GM23338 (cell line): Measurements from ENCODE around the gene CTSF. TPM values are rescaled to one million over a fixed set of nuclear protein-coding genes. Genes with fewer than 3 reads are reported as not detected.

Experiments used
- ATAC-seq: fragments of 200-7000 bp; cut with Tn5 transposase; 3 replicates; pipeline ENCODE4 v1.9.1; 2020
- DNase-seq: peaks from one replicate; pipeline ENCODE4 v3.0.0-alpha.2; 2015; ENCODE audit warnings: low spot score
- H2AFZ ChIP-seq: fragments of 200-600 bp; sonication (generic); 2 replicates; pipeline ENCODE4 v1.8.0; 2016; ENCODE audit warnings: antibody characterized with exemption, mild to moderate bottlenecking, moderate library complexity
- H3F3A ChIP-seq: fragments of 200-600 bp; sonication (generic); replicated peaks from 2 replicates; pipeline ENCODE4 v1.8.0; 2017; ENCODE audit warnings: antibody characterized with exemption, mixed run types, low read depth
- H3K27ac ChIP-seq: fragments of 200-600 bp; sonication (generic); 2 replicates; pipeline ENCODE4 v1.6.1; 2016; ENCODE audit warnings: low read depth
- H3K27me3 ChIP-seq: fragments of 200-600 bp; sonication (generic); 2 replicates; pipeline ENCODE4 v1.8.0; 2016; ENCODE audit warnings: mild to moderate bottlenecking, mixed run types, moderate library complexity; ENCODE audit not compliant: insufficient read depth
- H3K36me3 ChIP-seq: fragments of 200-600 bp; sonication (generic); 2 replicates; pipeline ENCODE4 v1.8.0; 2016; ENCODE audit warnings: mild to moderate bottlenecking; ENCODE audit not compliant: insufficient read depth
- H3K4me1 ChIP-seq: fragments of 200-600 bp; sonication (generic); 2 replicates; pipeline ENCODE4 v1.8.0; 2016; ENCODE audit warnings: mild to moderate bottlenecking, moderate library complexity; ENCODE audit not compliant: insufficient read depth
- H3K4me2 ChIP-seq: fragments of 200-600 bp; sonication (generic); 2 replicates; pipeline ENCODE4 v1.7.1; 2017; ENCODE audit warnings: mixed run types
- H3K4me3 ChIP-seq: fragments of 200-600 bp; sonication (generic); 2 replicates; pipeline ENCODE4 v1.6.1; 2016; ENCODE audit warnings: mixed run types
- H3K79me2 ChIP-seq: fragments of 200-600 bp; sonication (generic); replicated peaks from 2 replicates; pipeline ENCODE4 v1.8.0; 2017; ENCODE audit warnings: mild to moderate bottlenecking; ENCODE audit not compliant: insufficient read depth
- H3K9me2 ChIP-seq: fragments of 200-600 bp; sonication (generic); 2 replicates; pipeline ENCODE4 v1.8.0; 2017; ENCODE audit not compliant: insufficient read depth
- H4K20me1 ChIP-seq: fragments of 200-600 bp; sonication (generic); replicated peaks from 2 replicates; pipeline ENCODE4 v1.8.0; 2017; ENCODE audit warnings: mild to moderate bottlenecking; ENCODE audit not compliant: insufficient read depth
- H3K27ac Mint-ChIP-seq: 2 replicates; pipeline ENCODE4 v1.8.0; 2020; ENCODE audit warnings: inconsistent platforms, mild to moderate bottlenecking, moderate library complexity, mixed read lengths
- H3K27me3 Mint-ChIP-seq: 3 replicates; pipeline ENCODE4 v1.8.0; 2022; ENCODE audit warnings: low read depth, mild to moderate bottlenecking, moderate library complexity, mixed read lengths, inconsistent platforms; ENCODE audit not compliant: insufficient read depth, poor library complexity
- H3K36me3 Mint-ChIP-seq: 3 replicates; pipeline ENCODE4 v1.8.0; 2021; ENCODE audit warnings: low read depth, mild to moderate bottlenecking, inconsistent platforms, moderate library complexity, mixed read lengths
- H3K4me1 Mint-ChIP-seq: 3 replicates; pipeline ENCODE4 v1.8.0; 2020; ENCODE audit warnings: mild to moderate bottlenecking, inconsistent platforms, mixed read lengths
- H3K4me3 Mint-ChIP-seq: 3 replicates; pipeline ENCODE4 v1.8.0; 2021; ENCODE audit warnings: moderate library complexity, mild to moderate bottlenecking, inconsistent platforms, mixed read lengths
- H3K9me3 Mint-ChIP-seq: 3 replicates; pipeline ENCODE4 v1.8.0; 2020; ENCODE audit warnings: moderate library complexity, mild to moderate bottlenecking, inconsistent platforms, mixed read lengths
- CREB1 ChIP-seq: fragments of 250-450 bp; sonication (Bioruptor Pico); IDR thresholded peaks from 2 replicates; pipeline ENCODE4 v1.5.0; 2020; ENCODE audit warnings: low read depth, mild to moderate bottlenecking, moderate library complexity
- EZH2 ChIP-seq: fragments of 200-600 bp; sonication (generic); IDR thresholded peaks from one replicate; pipeline ENCODE4 v1.8.0; 2017; ENCODE audit warnings: antibody characterized with exemption, mild to moderate bottlenecking, low read depth; ENCODE audit not compliant: unreplicated experiment
- EZH2phosphoT487 ChIP-seq: fragments of 200-600 bp; sonication (generic); IDR thresholded peaks from one replicate; pipeline ENCODE4 v1.8.1; 2018; ENCODE audit warnings: antibody characterized with exemption; ENCODE audit not compliant: unreplicated experiment
- JUNB ChIP-seq: IDR thresholded peaks from one replicate; pipeline ENCODE4 v1.6.1; 2016; ENCODE audit warnings: antibody characterized with exemption; ENCODE audit not compliant: unreplicated experiment
- NANOG ChIP-seq: IDR thresholded peaks from 2 replicates; pipeline ENCODE4 v1.6.1; 2016; ENCODE audit warnings: antibody characterized with exemption, borderline replicate concordance
- POLR2AphosphoS5 ChIP-seq: IDR thresholded peaks from 2 replicates; pipeline ENCODE4 v1.6.1; 2016; ENCODE audit warnings: antibody characterized with exemption, low read depth
- STAT1 ChIP-seq: IDR thresholded peaks from one replicate; pipeline ENCODE4 v1.6.1; 2016; ENCODE audit warnings: antibody characterized with exemption; ENCODE audit not compliant: unreplicated experiment
- ZNF114 ChIP-seq: fragments of 250-450 bp; sonication (Bioruptor Pico); IDR thresholded peaks from 2 replicates; pipeline ENCODE4 v1.5.0; 2020; ENCODE audit warnings: mild to moderate bottlenecking, moderate library complexity
- ZNF331 ChIP-seq: fragments of 250-450 bp; sonication (Bioruptor Pico); IDR thresholded peaks from 2 replicates; pipeline ENCODE4 v1.5.0; 2020; ENCODE audit warnings: low read depth, mild to moderate bottlenecking, moderate library complexity
- polyA plus RNA-seq: library from polyadenylated mRNA; unstranded; fragments of >200 nt; fragmentation: Nextera tagmentation; extraction: Ambion mirVana; gene quantifications from 2 replicates; pipeline ENCODE4 v1.2.1, GENCODE V29; 2016
- total RNA-seq: library from RNA; depleted of rRNA; stranded (reverse); fragments of >200 nt; shearing (Covaris generic); gene quantifications from 2 replicates; pipeline ENCODE4 v1.2.3, GENCODE V29; 2014
- TF ChIP-seq, protein P1 (sequence below): IDR thresholded peaks from 2 replicates; pipeline ENCODE4 v1.6.1; 2016; ENCODE audit warnings: antibody characterized with exemption
- TF ChIP-seq, protein P2 (sequence below), 2 experiments: fragments of 200-600 bp in 1 of 2; sonication (generic) in 1 of 2; conservative IDR thresholded peaks; 2 replicates each; pipeline versions ENCODE4 v1.5.1 to v1.6.1; 2016 to 2017; ENCODE audit warnings: antibody characterized with exemption in 2 of 2, low read depth in 2 of 2, mild to moderate bottlenecking in 2 of 2, moderate library complexity in 1 of 2
- TF ChIP-seq, protein P3 (sequence below): fragments of 250-450 bp; sonication (Bioruptor Pico); IDR thresholded peaks from 2 replicates; pipeline ENCODE4 v1.5.0; 2020; ENCODE audit warnings: mild to moderate bottlenecking, moderate library complexity
- TF ChIP-seq, protein P4 (sequence below): IDR thresholded peaks from one replicate; pipeline ENCODE4 v1.6.1; 2018; ENCODE audit warnings: antibody characterized with exemption; ENCODE audit not compliant: unreplicated experiment

CTSF gene
- total and polyA plus RNA-seq, 2 experiments from 2014 or later: 20.4 to 51.1 TPM

DNA sequence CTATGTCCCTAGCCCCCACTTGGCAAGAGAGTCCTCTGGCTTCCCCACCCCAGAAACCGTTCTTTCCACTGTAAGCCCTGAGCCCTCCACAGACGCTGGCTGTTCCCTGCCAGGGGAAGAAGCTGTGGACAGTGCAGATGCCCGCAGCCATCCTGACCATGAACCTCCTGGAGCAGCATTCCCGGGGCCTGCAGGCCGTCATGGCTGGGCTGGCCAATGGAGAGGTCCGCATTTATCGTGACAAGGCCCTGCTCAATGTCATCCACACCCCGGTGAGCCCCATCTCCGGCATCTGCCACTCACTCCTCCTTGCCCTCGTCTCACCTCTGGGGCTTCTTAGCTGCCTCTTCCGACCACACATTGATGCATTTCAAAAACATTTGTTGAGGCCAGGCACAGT is 44.8 kb downstream of the CTSF start:
- no peak for TF ChIP-seq ZNF331 (CRISPR knock-in tag)
- TF ChIP-seq, protein P1, sequence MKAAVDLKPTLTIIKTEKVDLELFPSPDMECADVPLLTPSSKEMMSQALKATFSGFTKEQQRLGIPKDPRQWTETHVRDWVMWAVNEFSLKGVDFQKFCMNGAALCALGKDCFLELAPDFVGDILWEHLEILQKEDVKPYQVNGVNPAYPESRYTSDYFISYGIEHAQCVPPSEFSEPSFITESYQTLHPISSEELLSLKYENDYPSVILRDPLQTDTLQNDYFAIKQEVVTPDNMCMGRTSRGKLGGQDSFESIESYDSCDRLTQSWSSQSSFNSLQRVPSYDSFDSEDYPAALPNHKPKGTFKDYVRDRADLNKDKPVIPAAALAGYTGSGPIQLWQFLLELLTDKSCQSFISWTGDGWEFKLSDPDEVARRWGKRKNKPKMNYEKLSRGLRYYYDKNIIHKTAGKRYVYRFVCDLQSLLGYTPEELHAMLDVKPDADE: no peak
- no peak for TF ChIP-seq CREB1 (CRISPR knock-in tag)
- TF ChIP-seq, protein P2, sequence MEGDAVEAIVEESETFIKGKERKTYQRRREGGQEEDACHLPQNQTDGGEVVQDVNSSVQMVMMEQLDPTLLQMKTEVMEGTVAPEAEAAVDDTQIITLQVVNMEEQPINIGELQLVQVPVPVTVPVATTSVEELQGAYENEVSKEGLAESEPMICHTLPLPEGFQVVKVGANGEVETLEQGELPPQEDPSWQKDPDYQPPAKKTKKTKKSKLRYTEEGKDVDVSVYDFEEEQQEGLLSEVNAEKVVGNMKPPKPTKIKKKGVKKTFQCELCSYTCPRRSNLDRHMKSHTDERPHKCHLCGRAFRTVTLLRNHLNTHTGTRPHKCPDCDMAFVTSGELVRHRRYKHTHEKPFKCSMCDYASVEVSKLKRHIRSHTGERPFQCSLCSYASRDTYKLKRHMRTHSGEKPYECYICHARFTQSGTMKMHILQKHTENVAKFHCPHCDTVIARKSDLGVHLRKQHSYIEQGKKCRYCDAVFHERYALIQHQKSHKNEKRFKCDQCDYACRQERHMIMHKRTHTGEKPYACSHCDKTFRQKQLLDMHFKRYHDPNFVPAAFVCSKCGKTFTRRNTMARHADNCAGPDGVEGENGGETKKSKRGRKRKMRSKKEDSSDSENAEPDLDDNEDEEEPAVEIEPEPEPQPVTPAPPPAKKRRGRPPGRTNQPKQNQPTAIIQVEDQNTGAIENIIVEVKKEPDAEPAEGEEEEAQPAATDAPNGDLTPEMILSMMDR (conservative IDR thresholded peaks at IDR 0.05; ENCODE audit: low read depth in 2 of 2): no peak
- TF ChIP-seq, protein P3, sequence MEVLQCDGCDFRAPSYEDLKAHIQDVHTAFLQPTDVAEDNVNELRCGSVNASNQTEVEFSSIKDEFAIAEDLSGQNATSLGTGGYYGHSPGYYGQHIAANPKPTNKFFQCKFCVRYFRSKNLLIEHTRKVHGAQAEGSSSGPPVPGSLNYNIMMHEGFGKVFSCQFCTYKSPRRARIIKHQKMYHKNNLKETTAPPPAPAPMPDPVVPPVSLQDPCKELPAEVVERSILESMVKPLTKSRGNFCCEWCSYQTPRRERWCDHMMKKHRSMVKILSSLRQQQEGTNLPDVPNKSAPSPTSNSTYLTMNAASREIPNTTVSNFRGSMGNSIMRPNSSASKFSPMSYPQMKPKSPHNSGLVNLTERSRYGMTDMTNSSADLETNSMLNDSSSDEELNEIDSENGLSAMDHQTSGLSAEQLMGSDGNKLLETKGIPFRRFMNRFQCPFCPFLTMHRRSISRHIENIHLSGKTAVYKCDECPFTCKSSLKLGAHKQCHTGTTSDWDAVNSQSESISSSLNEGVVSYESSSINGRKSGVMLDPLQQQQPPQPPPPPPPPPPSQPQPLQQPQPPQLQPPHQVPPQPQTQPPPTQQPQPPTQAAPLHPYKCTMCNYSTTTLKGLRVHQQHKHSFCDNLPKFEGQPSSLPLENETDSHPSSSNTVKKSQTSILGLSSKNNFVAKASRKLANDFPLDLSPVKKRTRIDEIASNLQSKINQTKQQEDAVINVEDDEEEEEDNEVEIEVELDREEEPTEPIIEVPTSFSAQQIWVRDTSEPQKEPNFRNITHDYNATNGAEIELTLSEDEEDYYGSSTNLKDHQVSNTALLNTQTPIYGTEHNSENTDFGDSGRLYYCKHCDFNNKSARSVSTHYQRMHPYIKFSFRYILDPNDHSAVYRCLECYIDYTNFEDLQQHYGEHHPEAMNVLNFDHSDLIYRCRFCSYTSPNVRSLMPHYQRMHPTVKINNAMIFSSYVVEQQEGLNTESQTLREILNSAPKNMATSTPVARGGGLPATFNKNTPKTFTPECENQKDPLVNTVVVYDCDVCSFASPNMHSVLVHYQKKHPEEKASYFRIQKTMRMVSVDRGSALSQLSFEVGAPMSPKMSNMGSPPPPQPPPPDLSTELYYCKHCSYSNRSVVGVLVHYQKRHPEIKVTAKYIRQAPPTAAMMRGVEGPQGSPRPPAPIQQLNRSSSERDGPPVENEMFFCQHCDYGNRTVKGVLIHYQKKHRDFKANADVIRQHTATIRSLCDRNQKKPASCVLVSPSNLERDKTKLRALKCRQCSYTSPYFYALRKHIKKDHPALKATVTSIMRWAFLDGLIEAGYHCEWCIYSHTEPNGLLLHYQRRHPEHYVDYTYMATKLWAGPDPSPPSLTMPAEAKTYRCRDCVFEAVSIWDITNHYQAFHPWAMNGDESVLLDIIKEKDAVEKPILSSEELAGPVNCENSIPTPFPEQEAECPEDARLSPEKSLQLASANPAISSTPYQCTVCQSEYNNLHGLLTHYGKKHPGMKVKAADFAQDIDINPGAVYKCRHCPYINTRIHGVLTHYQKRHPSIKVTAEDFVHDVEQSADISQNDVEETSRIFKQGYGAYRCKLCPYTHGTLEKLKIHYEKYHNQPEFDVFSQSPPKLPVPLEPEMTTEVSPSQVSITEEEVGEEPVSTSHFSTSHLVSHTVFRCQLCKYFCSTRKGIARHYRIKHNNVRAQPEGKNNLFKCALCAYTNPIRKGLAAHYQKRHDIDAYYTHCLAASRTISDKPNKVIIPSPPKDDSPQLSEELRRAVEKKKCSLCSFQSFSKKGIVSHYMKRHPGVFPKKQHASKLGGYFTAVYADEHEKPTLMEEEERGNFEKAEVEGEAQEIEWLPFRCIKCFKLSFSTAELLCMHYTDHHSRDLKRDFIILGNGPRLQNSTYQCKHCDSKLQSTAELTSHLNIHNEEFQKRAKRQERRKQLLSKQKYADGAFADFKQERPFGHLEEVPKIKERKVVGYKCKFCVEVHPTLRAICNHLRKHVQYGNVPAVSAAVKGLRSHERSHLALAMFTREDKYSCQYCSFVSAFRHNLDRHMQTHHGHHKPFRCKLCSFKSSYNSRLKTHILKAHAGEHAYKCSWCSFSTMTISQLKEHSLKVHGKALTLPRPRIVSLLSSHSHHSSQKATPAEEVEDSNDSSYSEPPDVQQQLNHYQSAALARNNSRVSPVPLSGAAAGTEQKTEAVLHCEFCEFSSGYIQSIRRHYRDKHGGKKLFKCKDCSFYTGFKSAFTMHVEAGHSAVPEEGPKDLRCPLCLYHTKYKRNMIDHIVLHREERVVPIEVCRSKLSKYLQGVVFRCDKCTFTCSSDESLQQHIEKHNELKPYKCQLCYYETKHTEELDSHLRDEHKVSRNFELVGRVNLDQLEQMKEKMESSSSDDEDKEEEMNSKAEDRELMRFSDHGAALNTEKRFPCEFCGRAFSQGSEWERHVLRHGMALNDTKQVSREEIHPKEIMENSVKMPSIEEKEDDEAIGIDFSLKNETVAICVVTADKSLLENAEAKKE: no peak
- TF ChIP-seq EZH2phosphoT487: no peak
- TF ChIP-seq STAT1: no peak
- TF ChIP-seq EZH2: no peak
- no peak for TF ChIP-seq JUNB
- no peak for TF ChIP-seq NANOG
- no peak for TF ChIP-seq ZNF114 (CRISPR knock-in tag)
- TF ChIP-seq, protein P4, sequence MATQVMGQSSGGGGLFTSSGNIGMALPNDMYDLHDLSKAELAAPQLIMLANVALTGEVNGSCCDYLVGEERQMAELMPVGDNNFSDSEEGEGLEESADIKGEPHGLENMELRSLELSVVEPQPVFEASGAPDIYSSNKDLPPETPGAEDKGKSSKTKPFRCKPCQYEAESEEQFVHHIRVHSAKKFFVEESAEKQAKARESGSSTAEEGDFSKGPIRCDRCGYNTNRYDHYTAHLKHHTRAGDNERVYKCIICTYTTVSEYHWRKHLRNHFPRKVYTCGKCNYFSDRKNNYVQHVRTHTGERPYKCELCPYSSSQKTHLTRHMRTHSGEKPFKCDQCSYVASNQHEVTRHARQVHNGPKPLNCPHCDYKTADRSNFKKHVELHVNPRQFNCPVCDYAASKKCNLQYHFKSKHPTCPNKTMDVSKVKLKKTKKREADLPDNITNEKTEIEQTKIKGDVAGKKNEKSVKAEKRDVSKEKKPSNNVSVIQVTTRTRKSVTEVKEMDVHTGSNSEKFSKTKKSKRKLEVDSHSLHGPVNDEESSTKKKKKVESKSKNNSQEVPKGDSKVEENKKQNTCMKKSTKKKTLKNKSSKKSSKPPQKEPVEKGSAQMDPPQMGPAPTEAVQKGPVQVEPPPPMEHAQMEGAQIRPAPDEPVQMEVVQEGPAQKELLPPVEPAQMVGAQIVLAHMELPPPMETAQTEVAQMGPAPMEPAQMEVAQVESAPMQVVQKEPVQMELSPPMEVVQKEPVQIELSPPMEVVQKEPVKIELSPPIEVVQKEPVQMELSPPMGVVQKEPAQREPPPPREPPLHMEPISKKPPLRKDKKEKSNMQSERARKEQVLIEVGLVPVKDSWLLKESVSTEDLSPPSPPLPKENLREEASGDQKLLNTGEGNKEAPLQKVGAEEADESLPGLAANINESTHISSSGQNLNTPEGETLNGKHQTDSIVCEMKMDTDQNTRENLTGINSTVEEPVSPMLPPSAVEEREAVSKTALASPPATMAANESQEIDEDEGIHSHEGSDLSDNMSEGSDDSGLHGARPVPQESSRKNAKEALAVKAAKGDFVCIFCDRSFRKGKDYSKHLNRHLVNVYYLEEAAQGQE: no peak
- no peak for TF ChIP-seq POLR2AphosphoS5
- Histone ChIP-seq H3K27ac (no peak overlapping the region), H3K4me1 (no peaks in the 10 kb centered on the region), H3K4me3 (no peak overlapping the region), H4K20me1 (no peaks in the 10 kb centered on the region), H2AFZ (no peak overlapping the region), H3K27me3 (no peaks in the 10 kb centered on the region), H3F3A (no peaks in the 10 kb centered on the region), H3K79me2 (no peaks in the 10 kb centered on the region), H3K36me3 (0 out of 2 replicates have a peak, but pooled peaks cover 10% of the 10 kb centered on the region), H3K4me2 (no peak overlapping the region), H3K9me2 (no peaks in the 10 kb centered on the region)
- no peak for DNase-seq
- Mint-ChIP-seq H3K4me1 (no peaks in the 10 kb centered on the region), H3K9me3 (no peaks in the 10 kb centered on the region), H3K27ac (no peak overlapping the region), H3K27me3 (peaks cover 2% of the 10 kb centered on the region), H3K36me3 (peaks cover 15% of the 10 kb centered on the region), H3K4me3 (no peak overlapping the region)
- no peak for ATAC-seq
